GM21367 (cell line): ENCODE results near the gene GATAD2A.
"Not testable (repeated sequence)": the region's sequence is repeated elsewhere in the genome, so short reads cannot be mapped to it uniquely, and the experiment has no call there.

ENCODE experiments used
- ATAC-seq: cut with Tn5 transposase; IDR thresholded peaks from one replicate; pipeline ENCODE4 v1.9.1; 2021; ENCODE audit not compliant: unreplicated experiment

GATAD2A gene

GRCh38 chr19:19465436-19466070, 60.1 kb downstream of the GATAD2A start:
- no peak for ATAC-seq

- ATAC-seq, result no peak
Observed at GRCh38 chr19:19466201-19466600, 60.7 kb downstream of the GATAD2A start.

DNA sequence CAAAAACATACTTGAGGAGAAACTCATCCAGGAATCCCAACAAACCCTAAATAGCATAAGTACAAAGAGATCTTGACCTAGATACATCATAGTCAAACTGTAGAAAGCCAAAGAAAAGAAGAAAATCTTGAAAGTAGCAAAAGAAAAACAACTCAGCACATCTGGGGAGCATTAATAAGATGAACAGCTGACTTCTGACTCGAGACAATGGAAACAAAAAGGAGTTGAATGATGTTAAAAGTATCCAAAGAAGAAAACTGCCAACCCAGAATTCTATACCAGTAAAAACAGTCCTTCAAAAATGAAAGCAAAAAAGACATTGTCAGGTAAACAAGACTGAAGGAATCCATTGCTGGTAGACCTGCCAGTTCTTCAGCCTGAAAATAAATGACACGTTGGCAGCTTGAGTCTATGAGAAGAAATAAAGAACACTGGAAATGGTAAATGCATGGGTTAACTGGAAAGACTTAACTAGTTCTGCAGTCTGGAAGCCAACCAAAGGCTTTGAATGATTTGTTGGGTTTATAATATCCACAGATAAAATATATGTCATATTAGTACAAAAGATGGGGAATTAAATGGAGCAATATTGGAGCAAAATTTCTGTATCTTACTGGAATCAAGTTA, 63.1 kb downstream of the GATAD2A start:
- ATAC-seq, result no peak

GRCh38 chr19:19470579-19470978, 65.1 kb downstream of the GATAD2A start:
- ATAC-seq, result no peak

- no peak for ATAC-seq
Observed at GRCh38 chr19:19471682-19472081, 66.2 kb downstream of the GATAD2A start.

- not testable (repeated sequence) for ATAC-seq
Observed at GRCh38 chr19:19472106-19472505, 66.6 kb downstream of the GATAD2A start.

DNA sequence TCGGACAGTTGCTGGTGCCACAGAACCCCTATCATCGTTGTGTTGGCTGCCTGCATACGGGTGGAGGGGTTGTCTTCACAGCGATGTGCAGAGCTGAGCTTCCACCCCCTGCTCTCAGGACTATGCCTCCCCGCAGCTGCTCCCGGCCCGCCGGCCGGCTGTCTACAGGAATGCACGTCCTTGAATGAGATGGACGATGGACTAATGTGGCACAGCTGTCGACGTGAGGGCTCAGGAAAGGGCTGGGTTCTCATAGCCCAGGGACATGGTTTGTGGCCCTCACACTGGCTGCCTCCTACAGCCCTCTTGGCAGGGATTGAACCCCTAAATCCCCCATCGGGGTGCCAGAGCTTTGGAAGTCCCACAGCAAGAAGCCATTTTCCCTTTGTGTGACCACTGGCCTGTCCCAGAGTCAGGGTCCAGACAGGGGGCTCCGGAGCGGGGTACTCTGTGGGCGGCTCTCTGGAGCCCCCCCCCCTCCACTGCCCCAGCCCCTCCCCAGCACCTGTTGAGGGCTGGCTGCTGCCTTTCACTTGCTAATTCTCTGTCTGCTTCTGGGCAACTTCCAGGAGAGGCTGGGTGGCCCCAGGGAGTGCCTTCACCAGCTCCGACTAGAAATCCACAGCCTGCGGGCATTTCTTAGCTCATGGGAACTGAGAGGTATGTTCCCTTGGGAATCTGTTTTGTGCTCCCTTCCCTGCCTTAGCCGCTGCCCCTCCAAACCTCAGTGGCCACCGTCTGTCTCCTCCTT, 69.7 kb downstream of the GATAD2A start:
- ATAC-seq, result no peak

DNA sequence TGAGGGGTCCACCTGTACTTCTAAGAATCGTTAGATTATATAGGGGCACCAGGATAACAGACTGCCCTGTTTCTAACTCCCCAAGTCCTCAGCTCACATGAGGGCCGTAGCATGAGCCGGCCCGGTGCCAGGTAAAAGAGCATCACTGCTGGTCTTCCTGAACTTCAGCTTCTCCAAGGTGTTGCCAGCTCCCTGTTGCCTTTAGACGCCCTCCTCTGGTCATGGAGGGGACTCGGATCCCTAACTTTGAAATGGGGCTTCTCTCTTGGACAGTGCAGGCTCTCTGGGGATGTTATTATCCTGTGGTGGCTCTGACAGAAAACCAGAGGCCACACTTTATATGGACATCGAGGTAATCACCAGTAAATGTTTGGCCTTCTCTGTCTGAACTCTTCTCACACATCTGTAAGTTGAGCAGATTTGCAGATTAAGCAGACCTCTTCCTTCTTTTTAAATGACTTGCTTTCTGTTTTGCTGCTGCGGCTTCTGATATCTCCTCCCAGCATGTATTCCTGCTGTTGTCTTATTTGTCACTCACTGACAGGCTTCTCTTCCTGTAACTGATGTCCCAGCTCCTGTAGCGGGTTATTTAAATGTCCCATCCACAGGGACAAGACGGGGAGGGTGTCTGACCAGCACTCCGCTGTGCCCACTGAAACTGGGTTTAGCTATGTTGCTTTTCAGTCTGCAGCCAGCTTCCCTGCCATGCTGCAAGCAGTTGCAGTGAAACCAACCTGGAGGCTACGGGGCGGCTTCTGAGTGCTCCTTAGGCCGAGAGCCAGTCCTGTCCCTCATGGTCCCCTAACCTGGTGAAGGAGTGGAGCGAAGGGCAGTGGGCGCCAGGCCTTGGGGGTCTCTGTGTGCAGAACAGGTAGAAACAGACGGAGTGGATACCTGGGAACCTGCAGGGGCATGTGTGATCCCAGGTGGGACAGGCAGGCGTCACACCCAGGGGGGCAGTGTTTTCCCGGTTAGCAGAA, 70.7 kb downstream of the GATAD2A start:
- no peak for ATAC-seq

DNA sequence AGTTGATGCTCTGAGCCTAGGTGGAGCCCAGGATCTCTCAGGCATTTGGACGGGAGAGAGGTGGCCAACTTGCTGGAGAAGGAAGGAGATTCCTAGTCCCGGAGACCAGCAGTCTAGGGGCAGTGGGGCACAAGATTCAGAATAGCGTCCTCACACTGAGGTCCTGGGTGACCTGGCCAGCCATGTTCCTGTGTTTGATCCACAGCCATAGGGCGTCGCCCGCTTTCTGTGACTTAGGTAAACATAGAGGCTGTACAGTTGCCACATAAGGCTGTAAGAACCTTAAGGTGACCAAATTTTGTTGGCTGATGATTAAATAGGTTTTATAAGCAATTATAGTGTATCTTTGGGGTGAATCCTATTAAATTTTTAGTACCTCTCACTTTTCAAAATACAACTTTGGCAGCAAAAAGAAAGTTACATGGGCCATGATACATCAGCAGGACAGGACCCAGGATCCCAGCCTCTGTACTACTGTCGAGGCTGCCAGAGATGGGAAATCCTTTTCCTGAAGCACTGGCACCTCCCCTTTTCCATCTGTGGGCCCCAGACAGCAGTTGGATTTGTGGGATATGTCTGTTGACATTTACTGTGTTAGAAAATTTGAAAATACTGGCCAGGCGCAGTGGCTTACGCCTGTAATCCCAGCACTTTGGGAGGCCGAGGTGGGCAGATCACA, 72.4 kb downstream of the GATAD2A start:
- ATAC-seq, result no peak

GRCh38 chr19:19480688-19481087, 75.2 kb downstream of the GATAD2A start:
- no peak for ATAC-seq

GRCh38 chr19:19482809-19483596, 77.5 kb downstream of the GATAD2A start:
- no peak for ATAC-seq

- ATAC-seq, result no peak
Observed at GRCh38 chr19:19485161-19485997, 79.9 kb downstream of the GATAD2A start.

- ATAC-seq, result no peak
Observed at GRCh38 chr19:19485998-19486290, 80.5 kb downstream of the GATAD2A start.

- ATAC-seq, result no peak
Observed at GRCh38 chr19:19486343-19487076, 81.0 kb downstream of the GATAD2A start.

GRCh38 chr19:19487077-19487949, 81.8 kb downstream of the GATAD2A start:
- no peak for ATAC-seq

GRCh38 chr19:19487950-19488874, 82.7 kb downstream of the GATAD2A start:
- ATAC-seq, result no peak
